Ammon's horn (tissue), 1 donor: Measurements from ENCODE around the gene SUSD3.
"Not testable (repeated sequence)": the region's sequence is repeated elsewhere in the genome, so short reads cannot be mapped to it uniquely, and the experiment has no call there.

Experiments
- DNase-seq: peaks from one replicate; pipeline ENCODE4 v3.0.0-alpha.2; 2016; ENCODE audit warnings: low spot score

SUSD3 gene

GRCh38 chr9:93092251-93092991 is 33.9 kb downstream of the SUSD3 start:
- no peak for DNase-seq

GRCh38 chr9:93093127-93093876 is 34.8 kb downstream of the SUSD3 start:
- no peak for DNase-seq

DNA sequence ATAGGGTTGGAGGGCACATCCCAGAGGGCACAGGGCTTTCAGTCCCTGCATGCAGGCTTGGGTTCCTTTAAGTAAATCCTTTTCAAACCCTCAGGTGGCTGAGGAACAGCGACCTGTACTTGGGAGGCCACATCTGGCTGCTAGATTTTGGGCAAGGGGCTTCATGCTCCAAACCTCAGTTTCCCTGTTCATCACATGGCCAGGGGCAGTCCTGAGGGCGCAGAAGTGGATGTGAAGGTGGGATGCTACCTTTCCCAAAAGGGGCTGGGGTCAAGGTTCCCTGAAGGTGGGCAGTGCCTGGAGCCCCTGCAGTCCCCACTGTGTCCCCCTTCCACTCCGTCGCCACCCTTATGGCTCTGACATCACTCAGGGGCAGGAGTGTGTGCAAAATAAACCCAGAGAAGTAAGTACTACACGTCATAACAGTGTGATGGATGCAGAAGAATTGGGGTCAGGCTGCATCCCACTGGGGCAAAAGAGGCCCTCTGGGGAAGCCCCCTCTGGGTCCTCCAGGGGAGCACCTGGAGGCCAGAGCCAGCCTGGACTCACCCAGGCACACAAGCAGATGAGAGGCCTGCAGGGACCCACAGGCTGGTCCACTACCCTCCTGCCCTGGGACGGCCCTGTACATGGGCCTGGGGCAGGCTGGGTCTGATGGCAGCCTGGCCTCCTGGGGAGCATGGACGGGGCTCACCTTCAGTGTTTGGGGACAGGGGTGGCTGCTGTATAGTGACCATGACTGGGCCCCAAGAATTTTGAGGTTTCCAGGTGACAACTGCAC is 35.6 kb downstream of the SUSD3 start:
- no peak for DNase-seq

DNA sequence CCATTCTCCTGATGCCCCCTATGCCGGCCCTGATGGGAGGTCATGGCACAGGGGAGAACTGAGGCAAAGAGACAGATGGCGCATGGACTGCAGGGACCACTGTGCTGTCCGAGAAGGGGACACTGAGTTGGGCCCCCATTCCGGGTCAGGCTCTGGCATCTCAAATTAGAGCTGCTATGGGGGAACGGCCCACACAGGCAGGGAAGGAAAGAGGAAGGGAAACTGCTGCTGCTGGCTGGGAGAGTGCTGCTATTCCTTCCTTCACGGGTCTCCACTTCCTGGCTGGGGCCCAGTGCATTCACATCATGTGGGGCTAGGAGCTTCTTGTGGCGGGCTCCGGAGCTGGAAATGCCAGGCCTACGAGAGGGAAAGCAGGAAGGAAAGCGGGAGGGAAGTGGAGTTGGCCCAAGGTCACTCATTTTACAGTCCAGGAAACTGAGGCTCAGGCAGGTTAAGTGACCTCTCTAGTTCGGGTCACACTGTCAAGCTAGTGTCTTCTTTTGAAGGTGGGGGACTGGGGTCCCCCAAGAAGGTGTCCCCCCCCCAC is 36.2 kb downstream of the SUSD3 start:
- peak; percentile 76 for DNase-seq

- DNase-seq = peak; percentile 99
These were observed 37.0 kb downstream of the SUSD3 start for GRCh38 chr9:93095205-93096130.

DNA sequence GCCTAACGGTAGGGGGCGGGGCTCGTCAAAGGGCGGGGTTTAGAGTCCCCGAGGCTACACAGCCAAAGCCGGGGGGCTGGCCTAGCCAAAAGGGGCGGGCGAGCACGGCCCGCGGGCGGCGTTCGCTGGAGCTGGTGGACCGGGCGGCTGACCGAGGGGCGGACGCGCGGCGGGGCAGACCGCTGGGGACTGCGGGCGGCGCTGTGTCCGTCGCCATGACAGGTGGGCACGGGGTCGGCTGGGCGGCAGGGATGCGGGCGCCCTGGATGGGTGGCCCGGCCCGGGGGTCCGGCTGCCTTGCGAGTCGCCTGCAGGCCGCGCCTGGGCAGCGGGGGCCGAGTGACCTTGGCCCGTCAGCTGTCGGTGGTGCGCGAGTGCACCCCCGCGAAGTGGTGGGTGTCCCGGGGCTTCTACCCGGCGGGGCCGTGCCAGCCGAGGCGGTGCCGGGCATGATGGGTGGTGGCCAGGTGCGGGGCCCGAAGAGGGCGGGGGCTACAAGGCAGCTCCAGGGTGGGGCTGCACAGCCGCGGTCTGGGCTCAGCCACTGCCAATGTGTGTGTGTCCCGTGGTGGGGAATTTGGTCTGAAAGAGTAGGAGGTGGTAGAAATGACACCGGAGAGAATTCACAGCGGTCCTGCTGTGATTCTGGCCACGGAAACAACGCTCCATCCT is 37.8 kb downstream of the SUSD3 start, which contains the start of gene CARD19:
CARD19 (plus strand) TSS at position 87 of the 672 bp plus-strand sequence; CDS start at position 216, 129 bp downstream.
- DNase-seq = peak; percentile 47

DNA sequence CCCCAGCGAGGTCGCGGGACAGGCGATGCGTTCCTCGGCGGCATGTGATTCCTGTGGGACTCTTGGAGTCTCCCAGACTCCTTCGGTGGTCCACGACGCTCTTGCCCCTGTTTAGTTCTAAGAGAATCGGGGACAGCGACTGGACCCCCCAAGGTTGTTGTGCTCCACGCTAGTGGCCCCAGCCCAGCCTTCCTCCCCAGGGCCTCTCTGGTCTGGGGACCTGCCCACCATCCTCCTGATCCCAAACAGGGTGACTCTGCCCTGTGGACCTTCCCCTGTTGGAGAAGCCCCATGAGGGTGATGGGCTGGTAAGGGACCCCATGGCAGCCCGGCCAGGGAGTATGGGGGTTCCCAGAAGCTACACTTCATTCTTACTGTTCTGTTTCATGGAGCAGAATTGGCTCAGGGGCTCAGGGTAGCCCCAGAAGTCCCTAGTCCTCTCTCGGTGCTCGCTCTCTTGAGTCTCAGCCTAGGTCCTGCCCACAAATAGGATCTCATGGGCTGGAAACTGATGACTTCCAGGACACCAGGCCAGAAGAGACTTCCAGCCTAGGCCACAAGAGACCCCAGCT is 38.4 kb downstream of the SUSD3 start:
- no peak for DNase-seq

DNA sequence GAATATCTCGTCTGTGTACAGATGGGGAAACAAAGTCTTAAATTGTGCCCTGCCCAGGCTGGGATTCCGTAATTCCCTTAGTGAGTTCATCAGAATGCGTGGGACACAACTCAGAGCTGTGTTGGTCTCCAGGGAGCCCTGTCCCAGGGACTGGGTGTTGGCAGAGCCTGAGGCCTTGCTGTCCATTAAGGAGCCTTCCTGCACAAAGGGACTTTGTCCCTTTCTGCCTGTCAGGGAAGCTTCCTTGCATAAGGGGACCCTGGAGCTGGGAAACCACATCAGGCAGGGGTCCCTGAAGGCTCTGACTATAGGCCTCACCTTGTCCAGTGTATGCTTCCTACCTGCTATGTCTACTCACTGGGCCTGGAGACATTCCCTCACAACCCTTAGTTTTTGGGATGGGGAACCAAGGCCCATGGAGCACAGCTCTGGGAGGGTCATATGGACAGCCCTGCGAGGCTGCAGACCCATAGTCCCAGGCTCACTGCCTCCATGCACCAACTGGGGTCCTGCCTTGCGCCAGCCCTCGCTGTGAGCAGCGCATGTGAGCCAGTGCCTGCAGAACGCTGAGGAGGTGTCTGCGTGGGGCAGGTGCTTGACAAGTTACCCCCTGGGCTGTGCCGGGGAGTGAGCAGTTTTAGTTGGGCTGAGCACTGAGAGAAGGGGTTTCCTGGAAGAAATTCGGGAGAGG is 39.2 kb downstream of the SUSD3 start:
- DNase-seq = peak; percentile 76

- DNase-seq = peak; percentile 92
These were observed 39.9 kb downstream of the SUSD3 start for GRCh38 chr9:93098236-93098946.

GRCh38 chr9:93099551-93100275 is 41.2 kb downstream of the SUSD3 start:
- DNase-seq = no peak

DNA sequence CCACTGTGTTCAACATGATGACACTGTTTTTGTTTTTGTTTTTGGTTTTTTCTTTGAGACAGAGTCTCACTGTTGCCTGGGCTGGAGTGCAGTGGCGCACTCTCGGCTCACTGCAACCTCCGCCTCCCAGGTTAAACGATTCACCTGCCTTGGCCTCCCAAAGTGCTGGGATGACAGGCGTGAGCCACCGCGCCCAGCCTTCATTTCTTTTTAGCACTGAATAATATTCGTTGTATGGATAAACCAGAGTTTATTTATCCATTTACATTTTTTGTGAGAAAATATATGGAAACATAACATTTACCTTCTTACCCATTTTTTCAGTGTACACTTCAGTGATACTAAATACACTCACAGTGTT is 41.8 kb downstream of the SUSD3 start:
- DNase-seq = no peak

- not testable (repeated sequence) for DNase-seq
These were observed 42.6 kb downstream of the SUSD3 start for GRCh38 chr9:93101086-93101485.

DNA sequence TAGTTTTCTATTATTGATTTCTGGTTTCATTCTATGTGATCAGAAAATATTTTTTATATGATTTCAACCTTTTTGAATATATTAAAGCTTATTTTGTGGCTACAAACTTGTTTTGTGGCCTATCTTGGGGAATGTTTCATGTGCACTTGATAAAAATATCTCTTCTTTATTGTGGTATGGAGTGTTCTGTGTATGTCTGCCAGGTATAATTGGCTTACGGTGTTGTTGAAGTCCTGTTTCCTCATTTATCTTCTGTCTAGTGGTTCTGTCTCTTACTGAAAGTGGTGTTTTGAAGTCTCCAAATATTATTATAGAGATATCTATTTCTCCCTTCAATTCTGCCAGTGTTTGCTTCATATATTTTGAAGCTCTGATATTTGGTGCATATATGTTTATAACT is 47.1 kb downstream of the SUSD3 start:
- no peak for DNase-seq

DNA sequence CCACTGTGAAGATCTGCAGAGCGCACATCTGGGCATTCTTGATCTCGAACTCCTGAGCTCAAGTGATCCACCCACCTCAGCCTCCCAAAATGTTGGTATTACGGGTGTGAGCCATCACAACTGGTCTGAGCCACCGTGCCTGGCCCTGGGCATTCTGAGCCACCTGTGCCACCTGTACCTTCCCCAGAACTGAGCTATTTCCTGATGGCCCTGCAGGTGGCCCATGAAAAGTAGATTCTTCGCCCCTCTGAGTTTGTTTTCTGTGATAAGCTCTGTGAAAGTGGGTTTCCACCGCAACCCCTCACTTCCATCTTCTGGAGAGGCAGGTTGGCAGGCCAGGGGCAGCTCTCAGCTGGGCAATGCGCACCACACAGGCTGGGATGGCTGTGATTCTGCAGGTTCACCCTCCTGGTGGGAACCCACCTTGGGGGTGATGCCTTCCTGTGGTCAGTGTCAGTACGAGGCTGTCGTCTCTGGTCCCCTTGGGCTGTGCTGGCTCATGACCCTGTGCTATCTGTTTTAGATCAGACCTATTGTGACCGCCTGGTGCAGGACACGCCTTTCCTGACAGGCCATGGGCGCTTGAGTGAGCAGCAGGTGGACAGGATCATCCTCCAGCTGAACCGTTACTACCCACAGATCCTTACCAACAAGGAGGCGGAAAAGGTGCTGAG is 48.8 kb downstream of the SUSD3 start:
- no peak for DNase-seq

GRCh38 chr9:93107825-93108161 is 49.3 kb downstream of the SUSD3 start:
- no peak for DNase-seq

GRCh38 chr9:93108291-93109041 is 50.0 kb downstream of the SUSD3 start:
- DNase-seq = no peak

- DNase-seq = no peak
These were observed 51.9 kb downstream of the SUSD3 start for GRCh38 chr9:93110311-93110855.
